Thymus (tissue), 11 donors: Measurements from ENCODE around the gene ROBO2. TPM values are rescaled to one million over a fixed set of nuclear protein-coding genes. Genes with fewer than 3 reads are reported as not detected.

ENCODE experiments used
- DNase-seq, 9 donors: peaks; one replicate each; pipeline ENCODE4 v3.0.0-alpha.2; 2013; ENCODE audit warnings: low spot score in 9 of 9, low read depth in 6 of 9, missing footprints in 1 of 9
- H3K27ac ChIP-seq, 2 donors: one replicate each; pipeline ENCODE4 v1.5.1; 2013; ENCODE audit warnings: control low read depth in 1 of 2, low read depth in 1 of 2, low read length in 1 of 2, mild to moderate bottlenecking in 1 of 2, moderate library complexity in 1 of 2
- H3K27me3 ChIP-seq, 2 donors: one replicate each; pipeline ENCODE4 v1.5.1; 2013; ENCODE audit warnings: low read length in 1 of 2; ENCODE audit not compliant: control insufficient read depth in 2 of 2, insufficient read depth in 1 of 2
- H3K36me3 ChIP-seq, 2 donors: one replicate each; pipeline ENCODE4 v1.5.1; 2013; ENCODE audit warnings: low read length in 1 of 2, mild to moderate bottlenecking in 1 of 2, moderate library complexity in 1 of 2; ENCODE audit not compliant: control insufficient read depth in 2 of 2, insufficient read depth in 2 of 2
- H3K4me1 ChIP-seq, 2 donors: one replicate each; pipeline ENCODE4 v1.5.1; 2013; ENCODE audit warnings: low read length in 2 of 2; ENCODE audit not compliant: control insufficient read depth in 2 of 2, insufficient read depth in 2 of 2
- H3K4me3 ChIP-seq, 2 donors: one replicate each; pipeline ENCODE4 v1.5.1; 2013; ENCODE audit warnings: low read length in 2 of 2, control low read depth in 1 of 2, mild to moderate bottlenecking in 1 of 2
- H3K9me3 ChIP-seq, 2 donors: one replicate each; pipeline ENCODE4 v1.5.1; 2013; ENCODE audit warnings: low read length in 1 of 2, mild to moderate bottlenecking in 1 of 2; ENCODE audit not compliant: control insufficient read depth in 2 of 2, insufficient read depth in 1 of 2
- WGBS: extraction: QIAGEN DNeasy Blood & Tissue Kit; methylation state at CpG from one replicate; pipeline ENCODE4 v1.1.7; 2013; 5-methylcytosine and 5-hydroxymethylcytosine counted together
- polyA plus RNA-seq: library from polyadenylated mRNA; stranded (reverse); fragments of 200-250 nt; gene quantifications from one replicate; pipeline ENCODE4 v1.2.3, GENCODE V29; 2013
- total RNA-seq: library from RNA; stranded (reverse); fragments of 120-200 nt; gene quantifications from one replicate; pipeline ENCODE4 v1.2.4, GENCODE V29; 2013
- donor health status: healthy.

Gene ROBO2
- total and polyA plus RNA-seq, 2 donors = 2.6 to 9.3 TPM

DNA sequence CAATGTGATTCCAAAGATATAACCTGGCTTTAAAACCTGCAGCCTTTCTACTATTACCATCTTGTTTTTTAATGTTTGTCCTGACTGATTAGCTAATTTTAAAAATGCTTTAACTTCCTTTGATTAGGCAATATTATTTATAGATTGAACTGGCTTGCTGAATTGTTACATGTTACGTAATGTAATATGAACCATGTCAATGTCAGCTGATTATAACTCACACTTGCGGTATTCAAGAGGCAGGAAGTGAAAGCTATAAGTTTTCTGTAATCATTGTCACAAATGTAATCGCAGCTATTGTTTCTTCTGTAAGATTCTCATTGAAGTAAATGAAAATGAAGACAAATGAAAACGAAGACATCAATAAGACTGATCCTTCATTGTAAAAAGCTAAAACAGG lies 146.8 kb downstream of the ROBO2 start:
- Histone ChIP-seq H3K4me3 (no peak overlapping the region), H3K27me3 (no peaks in the 10 kb centered on the region), H3K9me3 (no peaks in the 10 kb centered on the region), H3K36me3 (no peaks in the 10 kb centered on the region), H3K4me1 (no peaks in the 10 kb centered on the region), H3K27ac (no peak overlapping the region)
- 35% methylated on average over 4 of the region's 4 CpGs for WGBS
- DNase-seq = no peak

DNA sequence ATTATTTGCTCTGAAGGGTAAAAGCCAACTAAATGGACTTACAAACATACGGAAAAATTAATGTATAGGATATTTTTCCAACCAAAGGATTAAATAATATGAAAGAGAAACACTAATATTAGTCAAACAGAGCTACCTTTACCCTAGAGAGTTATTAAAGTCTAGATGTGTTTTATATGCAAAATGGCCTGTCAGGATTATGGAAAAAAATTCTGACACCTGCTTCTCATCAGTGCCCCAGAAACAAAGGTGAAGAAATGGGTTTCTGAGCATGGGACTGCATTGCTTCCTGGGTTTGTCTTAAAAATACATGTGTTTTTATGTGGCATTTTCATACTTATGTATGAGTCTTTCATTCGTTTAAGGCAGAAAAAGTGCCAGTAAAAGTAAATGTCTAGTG lies 148.3 kb downstream of the ROBO2 start:
- Histone ChIP-seq H3K4me1 (no peaks in the 10 kb centered on the region), H3K27ac (no peak overlapping the region), H3K4me3 (no peak overlapping the region), H3K36me3 (no peaks in the 10 kb centered on the region), H3K27me3 (no peaks in the 10 kb centered on the region), H3K9me3 (no peaks in the 10 kb centered on the region)
- WGBS = 95% methylated on average over 2 of the region's 2 CpGs
- DNase-seq = no peak

DNA sequence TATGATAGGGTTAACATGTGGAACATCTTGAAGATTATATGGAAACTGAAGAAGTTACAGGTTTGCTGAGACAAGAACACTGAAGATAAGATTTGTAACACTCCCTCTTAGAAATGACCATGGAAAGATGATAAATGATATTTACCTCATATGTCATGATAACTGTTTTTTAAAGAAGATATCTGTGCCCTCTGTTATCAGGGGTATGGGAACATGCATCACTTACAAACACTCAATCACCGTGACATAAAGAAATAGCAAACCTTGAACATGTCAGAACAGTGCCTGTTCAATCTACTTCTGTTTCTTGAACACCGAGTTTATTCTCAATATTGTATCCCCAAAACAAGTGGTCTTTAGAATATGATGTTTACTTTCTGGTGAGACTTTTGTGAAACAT lies 149.4 kb downstream of the ROBO2 start:
- DNase-seq = no peak
- H3K4me1 ChIP-seq = no peaks in the 10 kb centered on the region
- WGBS = 90% methylated on average over 2 of the region's 2 CpGs

DNA sequence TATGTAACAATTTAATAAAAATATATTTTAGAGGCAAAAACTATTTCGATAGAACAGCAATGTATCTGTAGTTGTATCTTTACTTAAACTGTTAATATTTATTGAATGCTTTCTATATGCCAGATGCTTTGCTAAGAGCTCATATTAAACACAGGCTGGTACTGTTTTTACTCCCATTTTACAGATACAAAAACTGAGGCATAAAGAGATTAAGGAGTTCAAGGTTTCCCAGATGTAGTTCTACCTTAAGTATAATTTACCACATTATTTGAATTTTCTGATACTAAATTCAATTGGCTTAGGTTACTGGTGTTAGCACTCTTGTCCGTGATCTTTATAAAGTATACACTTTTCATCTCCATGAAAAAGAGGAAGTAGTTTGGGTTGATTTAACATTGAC lies 149.8 kb downstream of the ROBO2 start:
- no peaks in the 10 kb centered on the region for H3K27me3 ChIP-seq
- no peak overlapping the region for H3K4me3 ChIP-seq
- no peaks in the 10 kb centered on the region for H3K9me3 ChIP-seq
- no peaks in the 10 kb centered on the region for H3K36me3 ChIP-seq
- H3K4me1 ChIP-seq = no peaks in the 10 kb centered on the region
- H3K27ac ChIP-seq = no peak overlapping the region
- WGBS = 70% methylated on average over 2 of the region's 2 CpGs
- no peak for DNase-seq

More for the DNA sequence above, 149.4 kb downstream of the ROBO2 start:
- Histone ChIP-seq H3K36me3 (no peaks in the 10 kb centered on the region), H3K27ac (no peak overlapping the region), H3K27me3 (no peaks in the 10 kb centered on the region), H3K4me3 (no peak overlapping the region), H3K9me3 (no peaks in the 10 kb centered on the region)

DNA sequence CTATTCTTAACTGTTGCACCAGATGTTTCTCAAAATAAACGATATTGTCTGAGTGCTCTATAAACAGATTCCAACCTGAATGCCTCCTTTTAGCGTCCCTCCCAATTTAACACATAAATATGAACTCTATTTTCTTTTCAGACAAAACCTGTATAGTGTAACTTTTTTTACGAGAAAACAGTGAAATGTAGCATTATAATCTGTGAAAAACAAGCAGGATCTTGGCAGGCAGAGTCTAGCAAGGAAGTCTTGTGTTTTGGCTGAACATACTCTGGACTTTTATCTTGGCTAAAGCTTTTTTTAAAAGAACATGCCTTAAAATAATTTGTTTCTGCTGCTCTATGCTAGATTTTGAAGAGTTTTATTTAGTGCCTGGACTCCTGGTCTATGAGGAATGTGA lies 150.5 kb downstream of the ROBO2 start:
- H3K27ac ChIP-seq = no peak overlapping the region
- WGBS = 75% methylated on average over 3 of the region's 3 CpGs
- no peak for DNase-seq
- no peak overlapping the region for H3K4me3 ChIP-seq
- no peaks in the 10 kb centered on the region for H3K36me3 ChIP-seq
- no peaks in the 10 kb centered on the region for H3K27me3 ChIP-seq
- H3K4me1 ChIP-seq = no peaks in the 10 kb centered on the region
- H3K9me3 ChIP-seq = no peaks in the 10 kb centered on the region

- H3K4me1 ChIP-seq = no peaks in the 10 kb centered on the region
- no peak overlapping the region for H3K4me3 ChIP-seq
- no peaks in the 10 kb centered on the region for H3K36me3 ChIP-seq
- H3K27ac ChIP-seq = no peak overlapping the region
- DNase-seq = no peak
- no peaks in the 10 kb centered on the region for H3K9me3 ChIP-seq
- no peaks in the 10 kb centered on the region for H3K27me3 ChIP-seq
- WGBS = 78% methylated on average over 4 of the region's 4 CpGs
Observed at GRCh38 chr3:77191014-77191413, 151.1 kb downstream of the ROBO2 start.

GRCh38 chr3:77191640-77192039 lies 151.7 kb downstream of the ROBO2 start:
- no peaks in the 10 kb centered on the region for H3K9me3 ChIP-seq
- H3K4me3 ChIP-seq = no peak overlapping the region
- H3K36me3 ChIP-seq = no peaks in the 10 kb centered on the region
- no peak overlapping the region for H3K27ac ChIP-seq
- 90% methylated on average over 3 of the region's 3 CpGs for WGBS
- no peaks in the 10 kb centered on the region for H3K4me1 ChIP-seq
- no peaks in the 10 kb centered on the region for H3K27me3 ChIP-seq
- DNase-seq = no peak

DNA sequence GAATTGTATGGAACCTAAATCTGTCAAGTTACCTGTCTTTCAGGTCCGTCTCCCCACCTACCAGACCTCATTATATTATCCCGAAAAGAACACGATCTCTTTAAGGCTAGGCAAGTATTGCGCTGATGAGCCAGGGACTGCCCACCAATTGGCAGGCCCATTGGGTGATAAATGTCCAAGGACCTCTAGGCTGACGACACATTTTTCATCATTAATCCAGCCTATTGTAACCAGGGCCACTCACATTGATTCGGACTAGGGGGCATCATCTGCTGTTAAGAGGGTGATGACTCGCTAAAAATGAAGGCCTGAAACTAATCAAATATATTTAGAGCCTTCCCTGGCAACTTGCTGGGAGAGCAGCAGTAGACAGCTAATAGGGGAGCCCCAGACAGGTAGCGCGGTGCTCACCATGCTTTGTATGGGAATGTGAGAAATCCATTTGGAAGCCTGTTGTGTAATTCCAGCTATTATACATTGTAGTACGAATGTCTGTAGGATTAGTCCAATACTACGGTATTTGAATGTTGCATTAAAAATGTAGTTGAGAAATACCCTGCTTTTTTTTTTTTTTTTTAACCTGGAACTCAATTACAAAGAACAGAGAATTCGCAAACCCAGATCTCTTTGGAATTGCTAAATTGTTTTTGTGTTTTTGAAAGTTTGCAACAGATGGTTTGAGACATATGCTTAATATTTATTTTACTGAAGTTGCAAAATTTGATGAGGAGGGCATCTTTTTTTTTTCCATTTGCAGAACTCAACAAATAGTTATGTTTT lies 156.1 kb downstream of the ROBO2 start:
- Histone ChIP-seq H3K9me3 (no peaks in the 10 kb centered on the region), H3K4me1 (no peaks in the 10 kb centered on the region), H3K27me3 (no peaks in the 10 kb centered on the region), H3K36me3 (no peaks in the 10 kb centered on the region), H3K4me3 (no peak overlapping the region), H3K27ac (no peak overlapping the region)
- WGBS = 90% methylated on average over 12 of the region's 12 CpGs
- DNase-seq = no peak

- H3K36me3 ChIP-seq = no peaks in the 10 kb centered on the region
- H3K4me1 ChIP-seq = no peaks in the 10 kb centered on the region
- DNase-seq = no peak
- no peak overlapping the region for H3K4me3 ChIP-seq
- no peak overlapping the region for H3K27ac ChIP-seq
- WGBS = 89% methylated on average over 2 of the region's 2 CpGs
- H3K9me3 ChIP-seq = no peaks in the 10 kb centered on the region
- no peaks in the 10 kb centered on the region for H3K27me3 ChIP-seq
Observed at GRCh38 chr3:77197408-77197807, 157.5 kb downstream of the ROBO2 start.
